ENCODE measurements around the gene CHST11. TPM values are rescaled to one million over a fixed set of nuclear protein-coding genes. Genes with fewer than 3 reads are reported as not detected.

CHST11 gene
- total RNA-seq, 1 donor from 2014 or later = 11.4 TPM

DNA sequence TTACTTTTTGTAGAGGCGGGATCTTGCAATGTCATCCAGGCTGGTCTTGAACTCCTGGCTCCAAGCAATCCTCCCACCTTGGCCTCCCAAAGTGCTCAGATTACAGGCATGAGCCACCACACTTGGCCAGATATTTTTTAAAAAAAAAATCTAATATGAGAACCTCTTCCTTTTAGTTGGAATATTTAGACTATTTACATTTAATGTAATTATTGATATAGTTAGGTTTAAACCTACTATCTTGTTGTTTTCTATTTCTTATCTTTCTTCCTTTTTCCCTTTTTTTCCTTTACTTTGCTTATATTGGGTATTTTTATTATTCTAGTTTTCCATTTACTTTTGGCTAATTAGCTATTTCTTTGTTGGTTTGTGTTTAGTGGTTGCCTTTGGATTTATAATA is 315.6 kb downstream of the CHST11 start:
- no peak overlapping the region for H3K4me3 Mint-ChIP-seq (ENCODE audit: low read depth)
- TF ChIP-seq, protein P1, sequence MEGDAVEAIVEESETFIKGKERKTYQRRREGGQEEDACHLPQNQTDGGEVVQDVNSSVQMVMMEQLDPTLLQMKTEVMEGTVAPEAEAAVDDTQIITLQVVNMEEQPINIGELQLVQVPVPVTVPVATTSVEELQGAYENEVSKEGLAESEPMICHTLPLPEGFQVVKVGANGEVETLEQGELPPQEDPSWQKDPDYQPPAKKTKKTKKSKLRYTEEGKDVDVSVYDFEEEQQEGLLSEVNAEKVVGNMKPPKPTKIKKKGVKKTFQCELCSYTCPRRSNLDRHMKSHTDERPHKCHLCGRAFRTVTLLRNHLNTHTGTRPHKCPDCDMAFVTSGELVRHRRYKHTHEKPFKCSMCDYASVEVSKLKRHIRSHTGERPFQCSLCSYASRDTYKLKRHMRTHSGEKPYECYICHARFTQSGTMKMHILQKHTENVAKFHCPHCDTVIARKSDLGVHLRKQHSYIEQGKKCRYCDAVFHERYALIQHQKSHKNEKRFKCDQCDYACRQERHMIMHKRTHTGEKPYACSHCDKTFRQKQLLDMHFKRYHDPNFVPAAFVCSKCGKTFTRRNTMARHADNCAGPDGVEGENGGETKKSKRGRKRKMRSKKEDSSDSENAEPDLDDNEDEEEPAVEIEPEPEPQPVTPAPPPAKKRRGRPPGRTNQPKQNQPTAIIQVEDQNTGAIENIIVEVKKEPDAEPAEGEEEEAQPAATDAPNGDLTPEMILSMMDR (IDR thresholded peaks at IDR 0.05; ENCODE audit: unreplicated experiment) = no peak
- peaks cover 21% of the 10 kb centered on the region for H3K9me3 Mint-ChIP-seq (ENCODE audit: low read depth)
- H3K36me3 Mint-ChIP-seq (ENCODE audit: insufficient read depth) = peaks cover 2% of the 10 kb centered on the region
- H3K27ac Mint-ChIP-seq = no peak overlapping the region
- DNase-seq (ENCODE audit: low spot score, unreplicated experiment) = no peak
- H3K4me1 Mint-ChIP-seq (ENCODE audit: low read depth) = no peaks in the 10 kb centered on the region
- no peaks in the 10 kb centered on the region for H3K27me3 Mint-ChIP-seq

- no peak overlapping the region for H3K27ac Mint-ChIP-seq
- peaks cover 2% of the 10 kb centered on the region for H3K36me3 Mint-ChIP-seq (ENCODE audit: insufficient read depth)
- TF ChIP-seq, protein P1 (IDR thresholded peaks at IDR 0.05; ENCODE audit: unreplicated experiment) = no peak
- H3K4me1 Mint-ChIP-seq (ENCODE audit: low read depth) = no peaks in the 10 kb centered on the region
- DNase-seq (ENCODE audit: low spot score, unreplicated experiment) = no peak
- H3K4me3 Mint-ChIP-seq (ENCODE audit: low read depth) = no peak overlapping the region
- H3K9me3 Mint-ChIP-seq (ENCODE audit: low read depth) = peaks cover 25% of the 10 kb centered on the region
- H3K27me3 Mint-ChIP-seq = no peaks in the 10 kb centered on the region
Measured at GRCh38 chr12:104775731-104776231, 319.0 kb downstream of the CHST11 start.

- Mint-ChIP-seq H3K4me3 (ENCODE audit: low read depth) (no peak overlapping the region), H3K27ac (no peak overlapping the region), H3K27me3 (no peaks in the 10 kb centered on the region), H3K9me3 (ENCODE audit: low read depth) (peaks cover 5% of the 10 kb centered on the region), H3K36me3 (ENCODE audit: insufficient read depth) (no peaks in the 10 kb centered on the region), H3K4me1 (ENCODE audit: low read depth) (no peaks in the 10 kb centered on the region)
- no peak for DNase-seq (ENCODE audit: low spot score, unreplicated experiment)
- TF ChIP-seq, protein P1 (IDR thresholded peaks at IDR 0.05; ENCODE audit: unreplicated experiment) = no peak
Measured at GRCh38 chr12:104779134-104779533, 322.4 kb downstream of the CHST11 start.

DNA sequence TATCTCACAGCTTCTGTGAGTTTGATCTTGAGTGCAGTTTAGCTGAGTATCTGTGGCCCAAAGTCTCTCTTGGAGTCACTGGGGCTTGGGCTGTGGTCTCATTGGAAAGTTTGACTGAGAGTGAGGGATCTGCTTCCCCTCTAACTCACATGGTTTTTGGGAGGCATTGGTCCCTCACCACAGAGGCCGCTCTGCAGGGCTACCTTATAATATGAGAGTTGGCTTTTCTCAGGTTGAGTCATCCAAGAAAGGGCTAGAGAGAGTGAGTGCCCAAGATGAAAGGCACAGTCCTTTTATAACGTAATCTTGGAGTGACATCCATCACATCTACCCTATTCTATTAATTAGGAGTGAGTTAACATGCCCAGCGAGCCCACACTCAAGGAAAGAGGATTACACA is 325.5 kb downstream of the CHST11 start:
- Mint-ChIP-seq H3K4me1 (ENCODE audit: low read depth) (no peaks in the 10 kb centered on the region), H3K27ac (no peak overlapping the region), H3K27me3 (no peaks in the 10 kb centered on the region), H3K9me3 (ENCODE audit: low read depth) (peaks cover 5% of the 10 kb centered on the region), H3K36me3 (ENCODE audit: insufficient read depth) (no peaks in the 10 kb centered on the region), H3K4me3 (ENCODE audit: low read depth) (no peak overlapping the region)
- DNase-seq (ENCODE audit: low spot score, unreplicated experiment) = no peak
- TF ChIP-seq, protein P1 (IDR thresholded peaks at IDR 0.05; ENCODE audit: unreplicated experiment) = no peak

DNA sequence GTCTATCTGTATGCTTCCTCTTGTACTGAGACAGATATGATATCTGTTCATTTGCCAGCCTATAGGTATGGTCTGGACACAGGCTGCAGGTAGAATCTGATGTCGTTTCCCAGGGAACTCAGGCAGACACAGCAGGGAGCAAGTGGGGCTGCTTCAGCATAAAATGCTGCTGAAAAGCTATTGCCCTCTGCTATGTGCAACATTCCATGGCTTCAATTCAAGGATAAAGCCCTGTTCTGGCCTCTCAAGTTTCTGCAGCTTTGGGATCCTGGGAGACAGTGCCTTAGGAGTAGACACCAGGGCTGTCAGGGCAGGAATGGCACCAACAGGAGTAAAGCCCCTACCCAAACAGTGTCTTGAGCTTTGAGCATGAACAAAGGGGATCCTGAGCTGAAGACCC is 327.8 kb downstream of the CHST11 start:
- no peak for DNase-seq (ENCODE audit: low spot score, unreplicated experiment)
- Mint-ChIP-seq H3K4me3 (ENCODE audit: low read depth) (no peak overlapping the region), H3K27ac (no peak overlapping the region), H3K9me3 (ENCODE audit: low read depth) (peaks cover 5% of the 10 kb centered on the region), H3K36me3 (ENCODE audit: insufficient read depth) (no peaks in the 10 kb centered on the region), H3K27me3 (no peaks in the 10 kb centered on the region), H3K4me1 (ENCODE audit: low read depth) (no peaks in the 10 kb centered on the region)
- TF ChIP-seq, protein P1 (IDR thresholded peaks at IDR 0.05; ENCODE audit: unreplicated experiment) = no peak
